BLaER1 treated with 17β-estradiol and CSF1 and Interleukin-3, amounts not matched to agents 10 nM and 100 nM (cell line): ENCODE data around the gene MBOAT2.

ENCODE experiments used
- H3K27ac ChIP-seq, 11 experiments: shearing (Covaris generic); formaldehyde crosslinking; 2 replicates each; pipeline ENCODE4 v1.8.1; 2022
- H3K27me3 ChIP-seq, 11 experiments: shearing (Covaris generic); formaldehyde crosslinking; 2 replicates each; pipeline ENCODE4 v1.8.1; 2022
- H3K36me3 ChIP-seq, 11 experiments: shearing (Covaris generic); formaldehyde crosslinking; 2 replicates each; pipeline ENCODE4 v1.8.1; 2022
- H3K4me1 ChIP-seq, 10 experiments: shearing (Covaris generic); formaldehyde crosslinking; 2 replicates each; pipeline ENCODE4 v1.8.1; 2022
- H3K4me2 ChIP-seq, 11 experiments: shearing (Covaris generic); formaldehyde crosslinking; 2 replicates each; pipeline ENCODE4 v1.8.1; 2022
- H3K4me3 ChIP-seq, 10 experiments: shearing (Covaris generic); formaldehyde crosslinking; 2 replicates each; pipeline ENCODE4 v1.8.1; 2022
- H3K9ac ChIP-seq, 11 experiments: shearing (Covaris generic); formaldehyde crosslinking; 2 replicates each; pipeline ENCODE4 v1.8.1; 2022
- H3K9me3 ChIP-seq, 11 experiments: shearing (Covaris generic); formaldehyde crosslinking; replicated peaks in 1 of 11; 2 replicates each; pipeline ENCODE4 v1.8.1; 2022
- H4K20me1 ChIP-seq, 11 experiments: shearing (Covaris generic); formaldehyde crosslinking; 2 replicates each; pipeline ENCODE4 v1.8.1; 2022
- Cebpa-rat ChIP-seq, 11 experiments: shearing (Covaris generic); IDR thresholded peaks; 2 replicates each; pipeline ENCODE4 v1.8.1; 2022

MBOAT2 gene

GRCh38 chr2:8893978-8894820 lies 109.3 kb downstream of the MBOAT2 start:
- H3K27ac ChIP-seq: no peak overlapping the region
- H3K27me3 ChIP-seq: no peaks in the 10 kb centered on the region

GRCh38 chr2:8893474-8893873 lies 110.0 kb downstream of the MBOAT2 start:
- TF ChIP-seq Cebpa-rat (IDR thresholded peaks at IDR 0.05): no peak
- Histone ChIP-seq H3K36me3 (peaks cover 6 to 23% (median 20%) of the 10 kb centered on the region in 11 experiments; a peak in 20 of 22 replicates), H3K4me3 (no peak overlapping the region), H3K27me3 (no peaks in the 10 kb centered on the region), H3K9me3 (peaks cover 20 to 35% (median 26%) of the 10 kb centered on the region in 11 experiments), H3K9ac (no peak overlapping the region), H3K27ac (no peak overlapping the region), H4K20me1 (no peaks in the 10 kb centered on the region), H3K4me2 (no peak overlapping the region), H3K4me1 (peaks cover 0 to 10% (median 0%) of the 10 kb centered on the region in 10 experiments; a peak in 6 of 20 replicates)

More at GRCh38 chr2:8893978-8894820, 109.3 kb downstream of the MBOAT2 start:
- Histone ChIP-seq H3K4me3 (no peak overlapping the region), H3K9me3 (peaks cover 20 to 35% (median 26%) of the 10 kb centered on the region in 11 experiments), H3K4me1 (peaks cover 0 to 6% (median 0%) of the 10 kb centered on the region in 10 experiments; a peak in 6 of 20 replicates), H3K4me2 (no peak overlapping the region), H3K9ac (no peak overlapping the region), H4K20me1 (no peaks in the 10 kb centered on the region), H3K36me3 (peaks cover 6 to 23% (median 20%) of the 10 kb centered on the region in 11 experiments; a peak in 20 of 22 replicates)
- no peak for TF ChIP-seq Cebpa-rat (IDR thresholded peaks at IDR 0.05)

- Histone ChIP-seq H3K4me2 (no peak overlapping the region), H3K36me3 (peaks cover 6 to 23% (median 20%) of the 10 kb centered on the region in 11 experiments; a peak in 20 of 22 replicates), H3K4me1 (peaks cover 0 to 13% (median 3%) of the 10 kb centered on the region in 10 experiments; a peak in 16 of 20 replicates), H3K4me3 (no peak overlapping the region), H3K27me3 (no peaks in the 10 kb centered on the region), H3K9ac (no peak overlapping the region), H3K9me3 (peaks cover 16 to 29% (median 25%) of the 10 kb centered on the region in 11 experiments), H4K20me1 (no peaks in the 10 kb centered on the region), H3K27ac (no peak overlapping the region)
- no peak for TF ChIP-seq Cebpa-rat (IDR thresholded peaks at IDR 0.05)
These were observed 111.4 kb downstream of the MBOAT2 start for GRCh38 chr2:8892111-8892510.

- Histone ChIP-seq H3K36me3 (peaks cover 0 to 10% (median 9%) of the 10 kb centered on the region in 11 experiments; a peak in 20 of 22 replicates), H3K27ac (no peak overlapping the region), H3K4me1 (peaks cover 0 to 33% (median 23%) of the 10 kb centered on the region in 10 experiments; a peak in 16 of 20 replicates), H3K4me3 (no peak overlapping the region), H4K20me1 (no peaks in the 10 kb centered on the region), H3K9me3 (peaks cover 2 to 8% (median 7%) of the 10 kb centered on the region in 11 experiments; a peak in 21 of 22 replicates), H3K27me3 (no peaks in the 10 kb centered on the region), H3K4me2 (no peak overlapping the region), H3K9ac (no peak overlapping the region)
- TF ChIP-seq Cebpa-rat (IDR thresholded peaks at IDR 0.05): no peak
These were observed 113.5 kb downstream of the MBOAT2 start for GRCh38 chr2:8889978-8890377.

- H3K9me3 ChIP-seq: no peaks in the 10 kb centered on the region; a peak in 1 of 22 replicates
- H3K4me1 ChIP-seq: peaks cover 0 to 33% (median 23%) of the 10 kb centered on the region in 10 experiments; a peak in 16 of 20 replicates
- no peak overlapping the region for H3K9ac ChIP-seq
- no peak for TF ChIP-seq Cebpa-rat (IDR thresholded peaks at IDR 0.05)
- H3K27ac ChIP-seq: no peak overlapping the region
- no peaks in the 10 kb centered on the region for H4K20me1 ChIP-seq
- peak overlapping the region in 2 of 11 experiments; percentile 17 to 28; a peak in 3 of 22 replicates for H3K4me2 ChIP-seq
- H3K36me3 ChIP-seq: peaks cover 0 to under 1% (median 0%) of the 10 kb centered on the region in 11 experiments; a peak in 1 of 22 replicates
- H3K27me3 ChIP-seq: no peaks in the 10 kb centered on the region
- H3K4me3 ChIP-seq: no peak overlapping the region
These were observed 114.5 kb downstream of the MBOAT2 start for GRCh38 chr2:8888963-8889362.

GRCh38 chr2:8886876-8887275 lies 116.6 kb downstream of the MBOAT2 start:
- H3K4me2 ChIP-seq: peak overlapping the region in 10 of 11 experiments; percentile 6 to 66 (median 44); a peak in 14 of 22 replicates
- no peaks in the 10 kb centered on the region for H3K27me3 ChIP-seq
- H3K36me3 ChIP-seq: peaks cover 0 to 7% (median 4%) of the 10 kb centered on the region in 11 experiments; a peak in 9 of 22 replicates
- H3K9ac ChIP-seq: peak overlapping the region in 1 of 11 experiments; percentile 14; a peak in 1 of 22 replicates
- H3K9me3 ChIP-seq: peaks cover 0 to 5% (median 0%) of the 10 kb centered on the region in 11 experiments; a peak in 4 of 22 replicates
- no peaks in the 10 kb centered on the region for H4K20me1 ChIP-seq
- no peak for TF ChIP-seq Cebpa-rat (IDR thresholded peaks at IDR 0.05)
- H3K4me1 ChIP-seq: peaks cover 0 to 33% (median 23%) of the 10 kb centered on the region in 10 experiments; a peak in 16 of 20 replicates
- H3K27ac ChIP-seq: no peak overlapping the region
- no peak overlapping the region for H3K4me3 ChIP-seq

GRCh38 chr2:8886202-8886518 lies 117.3 kb downstream of the MBOAT2 start:
- H3K27me3 ChIP-seq: no peaks in the 10 kb centered on the region
- H3K4me3 ChIP-seq: no peak overlapping the region
- peaks cover 0 to 5% (median 0%) of the 10 kb centered on the region in 11 experiments; a peak in 4 of 22 replicates for H3K9me3 ChIP-seq
- peaks cover 0 to 33% (median 23%) of the 10 kb centered on the region in 10 experiments; a peak in 16 of 20 replicates for H3K4me1 ChIP-seq
- H3K9ac ChIP-seq: no peak overlapping the region
- no peak for TF ChIP-seq Cebpa-rat (IDR thresholded peaks at IDR 0.05)
- H3K4me2 ChIP-seq: peak overlapping the region in 8 of 11 experiments; percentile 28 to 66 (median 60); a peak in 15 of 22 replicates
- peaks cover 0 to 14% (median 7%) of the 10 kb centered on the region in 11 experiments; a peak in 10 of 22 replicates for H3K36me3 ChIP-seq
- no peak overlapping the region; a peak in 1 of 22 replicates for H3K27ac ChIP-seq
- H4K20me1 ChIP-seq: no peaks in the 10 kb centered on the region

- no peak overlapping the region for H3K9ac ChIP-seq
- H3K4me3 ChIP-seq: no peak overlapping the region
- H3K27ac ChIP-seq: peak overlapping the region in 1 of 11 experiments; percentile 8; a peak in 1 of 22 replicates
- peaks cover 0 to 19% (median 9%) of the 10 kb centered on the region in 11 experiments; a peak in 11 of 22 replicates for H3K36me3 ChIP-seq
- peaks cover 0 to 5% (median 0%) of the 10 kb centered on the region in 11 experiments; a peak in 4 of 22 replicates for H3K9me3 ChIP-seq
- H4K20me1 ChIP-seq: no peaks in the 10 kb centered on the region
- H3K4me2 ChIP-seq: peak overlapping the region in 8 of 11 experiments; percentile 28 to 66 (median 60); a peak in 14 of 22 replicates
- H3K4me1 ChIP-seq: peaks cover 0 to 33% (median 23%) of the 10 kb centered on the region in 10 experiments; a peak in 16 of 20 replicates
- H3K27me3 ChIP-seq: no peaks in the 10 kb centered on the region
- no peak for TF ChIP-seq Cebpa-rat (IDR thresholded peaks at IDR 0.05)
These were observed 117.9 kb downstream of the MBOAT2 start for GRCh38 chr2:8885449-8886201.
